ENCODE measurements around the gene RARG.
A peak's percentile ranks its signal among the peaks of the same experiment; 100 is the strongest.

RARG gene

DNA sequence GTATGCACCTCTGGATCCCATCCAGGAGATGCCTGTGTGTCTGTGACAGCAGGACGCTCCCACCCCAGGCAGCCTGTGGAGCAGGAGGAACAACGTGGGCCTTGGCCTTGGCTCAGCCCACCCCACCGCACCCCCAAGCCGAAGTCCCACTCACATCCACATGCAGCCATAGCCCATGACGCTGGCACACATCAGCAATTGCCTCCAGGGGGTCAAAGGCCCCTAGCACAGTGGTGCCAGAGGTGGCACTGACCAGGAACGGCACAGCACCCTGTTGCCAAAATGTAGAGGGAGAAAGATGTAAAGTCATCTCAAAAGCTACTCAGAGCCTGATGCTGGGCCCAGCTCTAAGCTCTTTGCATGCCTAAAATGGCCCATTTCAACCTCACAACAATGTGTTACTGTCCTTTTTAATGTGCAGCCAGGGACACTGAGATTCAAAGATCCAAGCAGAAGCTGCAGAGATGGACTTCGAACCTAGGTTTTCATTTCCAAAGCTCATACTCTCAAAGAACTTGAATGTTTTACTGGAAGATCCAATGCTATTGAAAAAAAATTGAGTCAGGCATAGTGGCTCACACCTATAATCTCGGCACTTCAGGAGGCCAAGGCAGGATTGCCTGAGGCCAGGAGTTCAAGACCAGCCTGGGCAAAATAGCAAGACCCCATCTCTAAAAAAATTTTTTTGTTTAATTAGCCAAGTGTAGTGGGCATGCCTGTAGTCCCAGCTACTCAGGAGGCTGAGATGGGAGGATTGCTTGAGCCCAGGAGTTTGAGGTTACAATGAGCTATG lies 70.7 kb downstream of the RARG start:
- no peak for ATAC-seq
- TF ChIP-seq BACH2 (CRISPR knock-in tag; IDR thresholded peaks at IDR 0.05; ENCODE audit: borderline replicate concordance) (no peak), ESRRG (CRISPR knock-in tag; IDR thresholded peaks at IDR 0.05) (no peak), ZNF8 (CRISPR knock-in tag; IDR thresholded peaks at IDR 0.05) (no peak), ARNTL (CRISPR knock-in tag; IDR thresholded peaks at IDR 0.05; ENCODE audit: borderline replicate concordance, low read depth) (no peak), ISL1 (CRISPR knock-in tag; IDR thresholded peaks at IDR 0.05) (no peak)
- TF ChIP-seq, protein P1, sequence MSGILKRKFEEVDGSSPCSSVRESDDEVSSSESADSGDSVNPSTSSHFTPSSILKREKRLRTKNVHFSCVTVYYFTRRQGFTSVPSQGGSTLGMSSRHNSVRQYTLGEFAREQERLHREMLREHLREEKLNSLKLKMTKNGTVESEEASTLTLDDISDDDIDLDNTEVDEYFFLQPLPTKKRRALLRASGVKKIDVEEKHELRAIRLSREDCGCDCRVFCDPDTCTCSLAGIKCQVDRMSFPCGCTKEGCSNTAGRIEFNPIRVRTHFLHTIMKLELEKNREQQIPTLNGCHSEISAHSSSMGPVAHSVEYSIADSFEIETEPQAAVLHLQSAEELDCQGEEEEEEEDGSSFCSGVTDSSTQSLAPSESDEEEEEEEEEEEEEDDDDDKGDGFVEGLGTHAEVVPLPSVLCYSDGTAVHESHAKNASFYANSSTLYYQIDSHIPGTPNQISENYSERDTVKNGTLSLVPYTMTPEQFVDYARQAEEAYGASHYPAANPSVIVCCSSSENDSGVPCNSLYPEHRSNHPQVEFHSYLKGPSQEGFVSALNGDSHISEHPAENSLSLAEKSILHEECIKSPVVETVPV (CRISPR knock-in tag; IDR thresholded peaks at IDR 0.05) = no peak

DNA sequence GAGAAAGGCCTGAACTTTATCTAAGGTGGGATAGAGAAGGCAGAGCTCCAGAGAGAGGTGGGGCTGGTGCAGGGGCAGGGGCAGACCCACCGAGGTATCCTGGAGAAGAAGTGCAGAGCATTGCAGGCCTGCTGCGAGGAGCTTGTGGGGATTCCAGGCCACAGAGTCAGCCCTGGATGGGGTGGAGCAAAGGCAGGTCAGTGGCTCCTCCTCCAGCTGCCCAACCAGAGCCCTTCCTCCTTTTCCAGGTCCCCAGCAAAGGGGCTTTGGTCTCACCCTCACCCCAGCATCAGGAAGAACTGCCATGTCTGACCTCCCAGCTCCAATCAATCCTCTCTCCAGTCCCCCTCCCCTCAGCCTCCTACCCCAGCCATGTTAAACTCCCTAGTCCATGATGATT lies 71.3 kb downstream of the RARG start:
- 0 out of 3 replicates have a peak, but pooled peaks have one; percentile 15 for ATAC-seq
- TF ChIP-seq, protein P2, sequence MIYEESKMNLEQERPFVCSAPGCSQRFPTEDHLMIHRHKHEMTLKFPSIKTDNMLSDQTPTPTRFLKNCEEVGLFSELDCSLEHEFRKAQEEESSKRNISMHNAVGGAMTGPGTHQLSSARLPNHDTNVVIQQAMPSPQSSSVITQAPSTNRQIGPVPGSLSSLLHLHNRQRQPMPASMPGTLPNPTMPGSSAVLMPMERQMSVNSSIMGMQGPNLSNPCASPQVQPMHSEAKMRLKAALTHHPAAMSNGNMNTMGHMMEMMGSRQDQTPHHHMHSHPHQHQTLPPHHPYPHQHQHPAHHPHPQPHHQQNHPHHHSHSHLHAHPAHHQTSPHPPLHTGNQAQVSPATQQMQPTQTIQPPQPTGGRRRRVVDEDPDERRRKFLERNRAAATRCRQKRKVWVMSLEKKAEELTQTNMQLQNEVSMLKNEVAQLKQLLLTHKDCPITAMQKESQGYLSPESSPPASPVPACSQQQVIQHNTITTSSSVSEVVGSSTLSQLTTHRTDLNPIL (CRISPR knock-in tag; IDR thresholded peaks at IDR 0.05; ENCODE audit: low read depth) = no peak
- TF ChIP-seq ZC3H10 (CRISPR knock-in tag; IDR thresholded peaks at IDR 0.05) = no peak
- TF ChIP-seq, protein P3, sequence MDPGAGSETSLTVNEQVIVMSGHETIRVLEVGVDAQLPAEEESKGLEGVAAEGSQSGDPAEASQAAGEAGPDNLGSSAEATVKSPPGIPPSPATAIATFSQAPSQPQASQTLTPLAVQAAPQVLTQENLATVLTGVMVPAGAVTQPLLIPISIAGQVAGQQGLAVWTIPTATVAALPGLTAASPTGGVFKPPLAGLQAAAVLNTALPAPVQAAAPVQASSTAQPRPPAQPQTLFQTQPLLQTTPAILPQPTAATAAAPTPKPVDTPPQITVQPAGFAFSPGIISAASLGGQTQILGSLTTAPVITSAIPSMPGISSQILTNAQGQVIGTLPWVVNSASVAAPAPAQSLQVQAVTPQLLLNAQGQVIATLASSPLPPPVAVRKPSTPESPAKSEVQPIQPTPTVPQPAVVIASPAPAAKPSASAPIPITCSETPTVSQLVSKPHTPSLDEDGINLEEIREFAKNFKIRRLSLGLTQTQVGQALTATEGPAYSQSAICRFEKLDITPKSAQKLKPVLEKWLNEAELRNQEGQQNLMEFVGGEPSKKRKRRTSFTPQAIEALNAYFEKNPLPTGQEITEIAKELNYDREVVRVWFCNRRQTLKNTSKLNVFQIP (CRISPR knock-in tag; IDR thresholded peaks at IDR 0.05; ENCODE audit: borderline replicate concordance, low read depth) = no peak
- no peak for TF ChIP-seq ZFP30 (CRISPR knock-in tag; IDR thresholded peaks at IDR 0.05)
- no peak for TF ChIP-seq PPARA (CRISPR knock-in tag; IDR thresholded peaks at IDR 0.05; ENCODE audit: borderline replicate concordance)
- no peak for TF ChIP-seq RARB (CRISPR knock-in tag; IDR thresholded peaks at IDR 0.05)
- no peak for TF ChIP-seq TCF4 (CRISPR knock-in tag; IDR thresholded peaks at IDR 0.05; ENCODE audit: borderline replicate concordance)
- TF ChIP-seq ZNF8 (CRISPR knock-in tag; IDR thresholded peaks at IDR 0.05) = no peak
- no peak for TF ChIP-seq GLIS3 (CRISPR knock-in tag; IDR thresholded peaks at IDR 0.05)
- TF ChIP-seq CSDC2 (CRISPR knock-in tag; IDR thresholded peaks at IDR 0.05) = no peak
- no peak for TF ChIP-seq ESRRG (CRISPR knock-in tag; IDR thresholded peaks at IDR 0.05)
- TF ChIP-seq, protein P1 (CRISPR knock-in tag; IDR thresholded peaks at IDR 0.05) = no peak
- no peak for TF ChIP-seq TOX (CRISPR knock-in tag; IDR thresholded peaks at IDR 0.05; ENCODE audit: borderline replicate concordance)
- no peak for TF ChIP-seq ARNTL (CRISPR knock-in tag; IDR thresholded peaks at IDR 0.05; ENCODE audit: borderline replicate concordance, low read depth)
- TF ChIP-seq, protein P4, sequence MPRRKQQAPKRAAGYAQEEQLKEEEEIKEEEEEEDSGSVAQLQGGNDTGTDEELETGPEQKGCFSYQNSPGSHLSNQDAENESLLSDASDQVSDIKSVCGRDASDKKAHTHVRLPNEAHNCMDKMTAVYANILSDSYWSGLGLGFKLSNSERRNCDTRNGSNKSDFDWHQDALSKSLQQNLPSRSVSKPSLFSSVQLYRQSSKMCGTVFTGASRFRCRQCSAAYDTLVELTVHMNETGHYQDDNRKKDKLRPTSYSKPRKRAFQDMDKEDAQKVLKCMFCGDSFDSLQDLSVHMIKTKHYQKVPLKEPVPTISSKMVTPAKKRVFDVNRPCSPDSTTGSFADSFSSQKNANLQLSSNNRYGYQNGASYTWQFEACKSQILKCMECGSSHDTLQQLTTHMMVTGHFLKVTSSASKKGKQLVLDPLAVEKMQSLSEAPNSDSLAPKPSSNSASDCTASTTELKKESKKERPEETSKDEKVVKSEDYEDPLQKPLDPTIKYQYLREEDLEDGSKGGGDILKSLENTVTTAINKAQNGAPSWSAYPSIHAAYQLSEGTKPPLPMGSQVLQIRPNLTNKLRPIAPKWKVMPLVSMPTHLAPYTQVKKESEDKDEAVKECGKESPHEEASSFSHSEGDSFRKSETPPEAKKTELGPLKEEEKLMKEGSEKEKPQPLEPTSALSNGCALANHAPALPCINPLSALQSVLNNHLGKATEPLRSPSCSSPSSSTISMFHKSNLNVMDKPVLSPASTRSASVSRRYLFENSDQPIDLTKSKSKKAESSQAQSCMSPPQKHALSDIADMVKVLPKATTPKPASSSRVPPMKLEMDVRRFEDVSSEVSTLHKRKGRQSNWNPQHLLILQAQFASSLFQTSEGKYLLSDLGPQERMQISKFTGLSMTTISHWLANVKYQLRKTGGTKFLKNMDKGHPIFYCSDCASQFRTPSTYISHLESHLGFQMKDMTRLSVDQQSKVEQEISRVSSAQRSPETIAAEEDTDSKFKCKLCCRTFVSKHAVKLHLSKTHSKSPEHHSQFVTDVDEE (CRISPR knock-in tag; IDR thresholded peaks at IDR 0.05) = no peak
- TF ChIP-seq ISL1 (CRISPR knock-in tag; IDR thresholded peaks at IDR 0.05) = no peak

Measured in SK-N-SH treated with all-trans-retinoic acid at 6 μM for 48 hours (cell line).